ENCODE data around the gene TAF10. TPM values are rescaled to one million over a fixed set of nuclear protein-coding genes. Genes with fewer than 3 reads are reported as not detected.

TAF10 gene
- total and polyA plus RNA-seq, 2 of the 13 experiments (the other 11 are each of a cell fraction or from before 2014, with no cell fraction given): 71.3 to 134 TPM

DNA sequence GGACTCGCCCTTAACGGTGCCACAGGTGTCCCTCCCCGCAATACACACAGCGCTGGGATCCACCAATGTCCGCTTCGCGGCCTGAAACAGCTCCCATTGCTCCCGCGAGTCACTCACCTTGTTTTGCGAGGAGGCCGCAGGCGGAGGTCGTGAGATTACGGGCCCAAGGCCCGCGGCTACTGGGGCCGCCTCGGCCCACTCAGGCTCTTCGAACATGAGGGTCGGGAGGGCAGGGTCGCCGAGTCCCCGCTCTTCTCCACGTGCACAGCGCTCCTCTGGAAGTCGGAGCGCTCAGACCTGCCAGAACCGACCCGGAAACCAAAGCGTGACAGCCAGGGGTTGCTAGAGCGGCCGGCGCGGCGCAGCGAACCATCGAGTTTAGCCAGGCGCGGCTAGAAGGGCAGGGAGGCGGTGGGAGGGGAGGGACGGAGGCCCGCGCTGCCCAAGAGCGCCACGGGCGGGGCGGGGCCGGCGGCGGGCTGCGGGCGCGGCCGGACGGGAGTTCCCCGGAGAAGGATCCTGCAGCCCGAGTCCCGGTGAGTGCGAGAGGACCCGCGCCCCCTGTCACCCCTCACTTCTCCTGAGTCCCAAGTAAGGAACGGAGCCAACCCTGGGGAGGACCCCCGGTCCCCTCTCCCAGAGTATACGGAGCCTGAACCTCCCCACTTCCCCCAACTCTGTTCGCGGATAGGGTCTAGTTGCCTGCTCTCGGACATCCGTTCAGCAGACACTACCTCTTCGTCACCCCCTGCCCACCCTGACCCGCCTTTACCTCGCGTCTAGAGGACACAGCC is 8.5 kb downstream of the TAF10 start, which contains the start of the genes ILK and RRP8 (continued):
- TF ChIP-seq YY1 (IDR thresholded peaks at IDR 0.05; ENCODE audit: insufficient read depth, insufficient replicate concordance, low read depth, low read length) (peak; percentile 71), MEIS1 (CRISPR knock-in tag; IDR thresholded peaks at IDR 0.05; ENCODE audit: borderline replicate concordance) (peak; percentile 38; the same call in 1 of the 2 replicates), ZC3H13 (CRISPR knock-in tag; IDR thresholded peaks at IDR 0.05) (no peak), ATAD3A (CRISPR knock-in tag; IDR thresholded peaks at IDR 0.05) (no peak), ISL2 (CRISPR knock-in tag; IDR thresholded peaks at IDR 0.05) (peak; percentile 43; the same call in 1 of the 2 replicates), DMAP1 (CRISPR knock-in tag; IDR thresholded peaks at IDR 0.05) (peak; percentile 92), REL (CRISPR knock-in tag; conservative IDR thresholded peaks at IDR 0.05) (0 out of 2 replicates have a peak, but pooled peaks have one; percentile 71), ZEB1 (IDR thresholded peaks at IDR 0.05; ENCODE audit: insufficient replicate concordance, low read depth) (no peak), MBNL3 (CRISPR knock-in tag; conservative IDR thresholded peaks at IDR 0.05) (no peak), ZBTB7A (CRISPR knock-in tag; IDR thresholded peaks at IDR 0.05) (peak; percentile 24; the same call in 1 of the 2 replicates), KDM1A (CRISPR knock-in tag; IDR thresholded peaks at IDR 0.05) (no peak), SRSF9 (IDR thresholded peaks at IDR 0.05; ENCODE audit: borderline replicate concordance, insufficient read depth, low read depth, low read length, poor library complexity, severe bottlenecking) (no peak), ZNF468 (CRISPR knock-in tag; IDR thresholded peaks at IDR 0.05) (no peak), TEAD2 (CRISPR knock-in tag; IDR thresholded peaks at IDR 0.05) (no peak), ZNF20 (CRISPR knock-in tag; IDR thresholded peaks at IDR 0.05) (no peak), MBD4 (IDR thresholded peaks at IDR 0.05; ENCODE audit: borderline replicate concordance, low read length) (no peak), RFX3 (CRISPR knock-in tag; IDR thresholded peaks at IDR 0.05) (no peak), ZNF724P (CRISPR knock-in tag; IDR thresholded peaks at IDR 0.05; ENCODE audit: borderline replicate concordance) (peak; percentile 68; the same call in 1 of the 2 replicates), ZNF562 (CRISPR knock-in tag; IDR thresholded peaks at IDR 0.05; ENCODE audit: borderline replicate concordance) (no peak), ZNF264 (CRISPR knock-in tag; IDR thresholded peaks at IDR 0.05) (no peak; the same call in 1 of the 2 replicates), ZNF367 (CRISPR knock-in tag; IDR thresholded peaks at IDR 0.05; ENCODE audit: borderline replicate concordance) (no peak), ASH2L (IDR thresholded peaks at IDR 0.05; ENCODE audit: insufficient read length, low read depth, low read length) (peak; percentile 86), RBM22 (optimal IDR thresholded peaks at IDR 0.05; ENCODE audit: low read length) (no peak), CBFB (CRISPR knock-in tag; IDR thresholded peaks at IDR 0.05) (peak; percentile 68; the same call in 1 of the 2 replicates), ZBTB20 (CRISPR knock-in tag; IDR thresholded peaks at IDR 0.05; ENCODE audit: borderline replicate concordance, low read depth) (peak; percentile 73; the same call in 1 of the 2 replicates)
- TF ChIP-seq, protein P1, sequence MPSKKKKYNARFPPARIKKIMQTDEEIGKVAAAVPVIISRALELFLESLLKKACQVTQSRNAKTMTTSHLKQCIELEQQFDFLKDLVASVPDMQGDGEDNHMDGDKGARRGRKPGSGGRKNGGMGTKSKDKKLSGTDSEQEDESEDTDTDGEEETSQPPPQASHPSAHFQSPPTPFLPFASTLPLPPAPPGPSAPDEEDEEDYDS (CRISPR knock-in tag; IDR thresholded peaks at IDR 0.05): peak; percentile 70
- TF ChIP-seq, protein P2, sequence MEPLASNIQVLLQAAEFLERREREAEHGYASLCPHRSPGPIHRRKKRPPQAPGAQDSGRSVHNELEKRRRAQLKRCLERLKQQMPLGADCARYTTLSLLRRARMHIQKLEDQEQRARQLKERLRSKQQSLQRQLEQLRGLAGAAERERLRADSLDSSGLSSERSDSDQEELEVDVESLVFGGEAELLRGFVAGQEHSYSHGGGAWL (CRISPR knock-in tag; IDR thresholded peaks at IDR 0.05): peak; percentile 88
- TF ChIP-seq, protein P3, sequence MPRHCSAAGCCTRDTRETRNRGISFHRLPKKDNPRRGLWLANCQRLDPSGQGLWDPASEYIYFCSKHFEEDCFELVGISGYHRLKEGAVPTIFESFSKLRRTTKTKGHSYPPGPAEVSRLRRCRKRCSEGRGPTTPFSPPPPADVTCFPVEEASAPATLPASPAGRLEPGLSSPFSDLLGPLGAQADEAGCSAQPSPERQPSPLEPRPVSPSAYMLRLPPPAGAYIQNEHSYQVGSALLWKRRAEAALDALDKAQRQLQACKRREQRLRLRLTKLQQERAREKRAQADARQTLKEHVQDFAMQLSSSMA (CRISPR knock-in tag; IDR thresholded peaks at IDR 0.05): no peak
- TF ChIP-seq, protein P4, sequence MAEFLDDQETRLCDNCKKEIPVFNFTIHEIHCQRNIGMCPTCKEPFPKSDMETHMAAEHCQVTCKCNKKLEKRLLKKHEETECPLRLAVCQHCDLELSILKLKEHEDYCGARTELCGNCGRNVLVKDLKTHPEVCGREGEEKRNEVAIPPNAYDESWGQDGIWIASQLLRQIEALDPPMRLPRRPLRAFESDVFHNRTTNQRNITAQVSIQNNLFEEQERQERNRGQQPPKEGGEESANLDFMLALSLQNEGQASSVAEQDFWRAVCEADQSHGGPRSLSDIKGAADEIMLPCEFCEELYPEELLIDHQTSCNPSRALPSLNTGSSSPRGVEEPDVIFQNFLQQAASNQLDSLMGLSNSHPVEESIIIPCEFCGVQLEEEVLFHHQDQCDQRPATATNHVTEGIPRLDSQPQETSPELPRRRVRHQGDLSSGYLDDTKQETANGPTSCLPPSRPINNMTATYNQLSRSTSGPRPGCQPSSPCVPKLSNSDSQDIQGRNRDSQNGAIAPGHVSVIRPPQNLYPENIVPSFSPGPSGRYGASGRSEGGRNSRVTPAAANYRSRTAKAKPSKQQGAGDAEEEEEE (CRISPR knock-in tag; IDR thresholded peaks at IDR 0.05; ENCODE audit: borderline replicate concordance): no peak

Measured in HepG2 (cell line).